ENCODE data around the gene RNF115.

RNF115 gene

GRCh38 chr1:145692785-145693443 is 131.0 kb downstream of the RNF115 start:
- DNase-seq: no peak

DNA sequence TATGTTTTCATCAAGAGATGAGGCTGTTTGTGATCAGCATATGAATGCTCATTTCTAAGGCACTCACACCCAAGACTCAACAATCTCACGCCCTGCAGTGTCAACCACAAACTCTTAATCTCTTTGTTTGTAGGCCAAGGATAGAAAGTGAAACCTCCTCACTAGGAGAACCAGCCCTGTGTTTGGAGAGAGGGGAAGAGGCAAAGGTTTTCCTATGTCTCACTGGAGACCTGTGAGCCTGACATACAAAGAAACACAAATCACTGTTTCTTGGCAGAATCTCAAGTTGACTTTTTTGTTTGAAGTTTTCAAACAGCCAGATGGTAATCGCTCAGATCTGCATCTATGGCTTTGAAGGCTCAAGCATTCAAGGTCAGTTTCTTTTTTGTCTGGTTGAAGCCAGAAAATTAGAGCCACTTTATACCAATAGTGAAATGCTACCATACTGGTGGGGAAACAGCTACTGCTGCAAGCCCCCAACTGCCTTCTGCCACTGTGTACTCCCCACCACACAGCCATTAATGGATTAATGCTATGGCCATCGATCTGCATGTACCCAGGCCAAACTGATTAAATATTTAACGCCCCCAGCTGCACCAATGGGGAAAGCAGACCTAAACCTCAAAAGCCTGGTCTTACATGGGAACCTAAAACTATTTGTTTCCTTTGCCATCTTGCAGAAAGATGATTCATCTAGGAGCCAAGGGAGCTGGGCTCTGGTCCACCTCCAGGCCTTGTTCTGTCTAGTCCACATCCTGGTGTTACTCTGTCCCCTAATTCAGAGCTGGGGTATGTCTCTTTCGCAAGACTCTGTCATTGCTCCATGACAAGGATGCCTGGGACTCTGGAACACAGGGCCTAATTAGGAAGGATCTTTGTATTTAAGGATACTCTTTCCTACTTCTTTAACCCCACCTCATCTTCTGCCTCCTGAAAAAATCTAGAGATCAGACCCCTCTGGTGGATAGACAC is 133.0 kb downstream of the RNF115 start:
- DNase-seq: no peak

- no peak for DNase-seq
Measured at GRCh38 chr1:145689922-145690321, 134.0 kb downstream of the RNF115 start.

DNA sequence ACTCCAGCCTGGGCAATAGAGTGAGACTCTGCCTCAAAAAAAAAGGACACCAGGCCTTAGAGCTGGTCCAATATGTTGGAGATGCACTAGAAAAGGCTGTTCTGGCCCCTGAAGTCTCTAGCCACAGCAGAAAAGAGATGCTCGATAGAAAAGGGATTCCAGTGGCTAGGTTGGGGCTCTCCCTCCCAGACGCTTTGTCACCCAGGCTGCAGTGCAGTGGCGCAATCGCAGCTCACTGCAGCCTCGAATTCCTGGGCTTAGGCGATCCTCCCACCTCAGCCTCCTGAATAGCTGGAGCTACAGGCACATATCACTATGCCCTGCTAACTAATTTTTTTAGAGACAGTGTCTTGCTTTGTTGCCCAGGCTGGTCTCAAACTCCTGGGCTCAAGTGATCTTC is 135.0 kb downstream of the RNF115 start:
- DNase-seq: no peak

Measured in DMS79 (cell line).